Cardiac fibroblast (primary cell): Measurements from ENCODE around the gene AKAP9.

Experiments
- DNase-seq, 2 donors: peaks; one replicate each; pipeline versions ENCODE4 v3.0.0 to v3.0.0-alpha.2; 2010; ENCODE audit warnings: low read depth in 2 of 2
- H3K4me3 ChIP-seq, 2 donors: replicated peaks in 1 of 2; 1 replicate in 1 of 2; 2 replicates in 1 of 2; pipeline ENCODE4 v1.5.1; 2011; ENCODE audit warnings: low read depth in 2 of 2, low read length in 2 of 2, mild to moderate bottlenecking in 2 of 2, moderate library complexity in 1 of 2
- TF ChIP-seq, protein P1 (sequence below): IDR thresholded peaks from one replicate; pipeline ENCODE4 v1.5.1; 2011; ENCODE audit warnings: low read depth, mild to moderate bottlenecking, low read length, inconsistent platforms

The AKAP9 gene

DNA sequence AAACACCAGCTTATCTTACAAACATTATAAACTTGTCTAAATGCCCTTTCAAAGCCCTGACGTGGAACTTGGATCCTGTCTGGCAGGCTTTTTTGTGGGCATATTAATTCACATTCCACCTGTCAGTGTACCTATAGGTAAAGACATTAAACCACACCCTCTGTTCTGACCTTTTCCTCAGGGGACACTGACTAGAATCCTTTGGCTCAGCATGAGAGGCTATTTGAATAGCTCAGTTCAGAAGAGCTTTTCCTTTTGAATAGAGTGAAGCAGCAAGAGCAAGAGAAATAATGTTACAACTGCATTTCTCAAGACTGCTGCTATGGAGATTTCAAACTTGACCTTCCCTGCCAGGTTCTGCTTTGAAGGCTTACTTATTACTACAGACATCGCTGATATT is 116.7 kb downstream of the AKAP9 start:
- H3K4me3 ChIP-seq = no peak overlapping the region
- TF ChIP-seq, protein P1, sequence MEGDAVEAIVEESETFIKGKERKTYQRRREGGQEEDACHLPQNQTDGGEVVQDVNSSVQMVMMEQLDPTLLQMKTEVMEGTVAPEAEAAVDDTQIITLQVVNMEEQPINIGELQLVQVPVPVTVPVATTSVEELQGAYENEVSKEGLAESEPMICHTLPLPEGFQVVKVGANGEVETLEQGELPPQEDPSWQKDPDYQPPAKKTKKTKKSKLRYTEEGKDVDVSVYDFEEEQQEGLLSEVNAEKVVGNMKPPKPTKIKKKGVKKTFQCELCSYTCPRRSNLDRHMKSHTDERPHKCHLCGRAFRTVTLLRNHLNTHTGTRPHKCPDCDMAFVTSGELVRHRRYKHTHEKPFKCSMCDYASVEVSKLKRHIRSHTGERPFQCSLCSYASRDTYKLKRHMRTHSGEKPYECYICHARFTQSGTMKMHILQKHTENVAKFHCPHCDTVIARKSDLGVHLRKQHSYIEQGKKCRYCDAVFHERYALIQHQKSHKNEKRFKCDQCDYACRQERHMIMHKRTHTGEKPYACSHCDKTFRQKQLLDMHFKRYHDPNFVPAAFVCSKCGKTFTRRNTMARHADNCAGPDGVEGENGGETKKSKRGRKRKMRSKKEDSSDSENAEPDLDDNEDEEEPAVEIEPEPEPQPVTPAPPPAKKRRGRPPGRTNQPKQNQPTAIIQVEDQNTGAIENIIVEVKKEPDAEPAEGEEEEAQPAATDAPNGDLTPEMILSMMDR = no peak
- no peak for DNase-seq

DNA sequence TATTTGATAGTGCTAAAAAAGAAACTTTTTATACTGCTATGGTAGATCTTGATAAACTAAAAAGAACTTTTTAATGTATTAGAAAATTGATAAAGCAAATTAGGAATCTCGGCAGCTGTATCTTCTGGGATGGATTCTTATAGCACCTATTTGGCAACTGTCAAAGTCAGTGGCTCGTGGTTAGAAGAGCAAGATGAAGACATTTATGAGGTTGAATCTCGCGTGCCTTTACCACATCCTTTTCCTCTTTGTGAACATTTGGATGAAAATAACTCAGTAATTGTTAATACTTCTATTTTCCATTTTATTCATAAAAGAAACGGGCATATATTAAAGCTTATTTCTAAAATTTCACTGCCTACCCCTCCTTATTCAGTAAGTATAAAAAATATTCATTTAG is 117.4 kb downstream of the AKAP9 start:
- TF ChIP-seq, protein P1 = no peak
- DNase-seq = no peak
- H3K4me3 ChIP-seq = no peak overlapping the region

DNA sequence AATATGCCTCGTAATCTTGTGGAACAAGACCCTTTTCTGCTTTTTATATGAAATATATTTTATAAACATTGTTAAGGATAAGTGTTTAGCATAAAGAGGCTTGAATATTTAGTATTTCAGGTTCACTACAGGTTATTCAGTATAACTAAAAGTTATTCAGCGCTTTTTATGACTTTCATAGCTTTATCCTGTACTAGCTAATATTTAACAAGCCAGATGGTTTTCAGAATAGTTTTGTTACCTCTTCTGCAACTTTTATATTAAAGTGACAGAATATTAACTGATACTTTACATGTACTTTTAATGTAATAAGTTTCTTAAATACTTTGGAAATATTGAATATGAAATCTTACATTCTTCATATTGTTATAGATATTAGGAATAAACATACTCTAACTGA is 118.2 kb downstream of the AKAP9 start:
- TF ChIP-seq, protein P1 = no peak
- DNase-seq = no peak

DNA sequence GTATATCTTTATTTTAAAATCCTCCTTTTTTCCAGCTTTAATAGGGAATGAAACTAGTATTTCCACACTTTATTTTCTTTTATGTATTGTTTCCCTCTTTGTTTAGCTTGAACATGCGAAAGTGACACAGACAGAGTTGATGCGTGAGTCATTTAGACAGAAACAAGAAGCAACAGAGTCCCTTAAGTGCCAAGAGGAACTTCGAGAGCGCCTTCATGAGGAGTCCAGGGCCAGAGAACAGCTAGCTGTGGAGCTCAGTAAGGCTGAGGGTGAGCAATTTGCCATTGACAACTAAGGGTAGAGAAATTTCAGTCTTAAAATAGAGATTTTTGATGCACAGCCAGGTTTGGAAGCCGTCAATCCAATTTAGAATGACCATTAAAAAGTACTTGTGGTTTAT is 120.5 kb downstream of the AKAP9 start:
- no peak for DNase-seq
- TF ChIP-seq, protein P1 = no peak
- H3K4me3 ChIP-seq = no peak overlapping the region

More for the DNA sequence above, 118.2 kb downstream of the AKAP9 start:
- no peak overlapping the region for H3K4me3 ChIP-seq

DNA sequence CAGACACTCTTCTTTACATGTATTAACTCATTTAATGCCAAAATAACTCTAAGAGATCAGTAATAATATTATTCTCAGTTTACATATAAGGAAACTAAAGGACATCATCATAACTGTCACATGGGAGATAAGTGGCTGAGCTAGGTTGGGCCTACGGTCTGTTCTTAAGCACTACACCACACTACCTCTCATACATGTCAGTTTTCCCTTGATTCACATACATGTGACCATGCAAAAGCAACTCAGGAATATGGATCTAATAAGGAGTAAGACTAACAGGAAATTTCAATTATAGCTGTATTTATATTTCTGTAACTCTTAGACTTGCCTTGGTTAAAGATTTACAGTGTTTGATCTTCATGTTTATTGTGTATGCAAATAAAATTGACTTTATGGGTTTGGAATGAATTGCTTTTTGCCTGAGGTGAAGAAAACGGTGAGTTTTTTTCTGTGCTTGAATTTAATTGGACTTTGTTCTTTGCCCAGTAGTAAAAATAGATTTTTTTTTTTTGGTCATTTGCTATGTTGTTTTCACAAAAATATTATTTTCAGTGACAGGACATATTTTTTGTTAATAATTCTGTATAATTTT is 123.9 kb downstream of the AKAP9 start:
- no peak overlapping the region for H3K4me3 ChIP-seq
- TF ChIP-seq, protein P1 = no peak
- no peak for DNase-seq

GRCh38 chr7:92071032-92071431 is 130.4 kb downstream of the AKAP9 start:
- TF ChIP-seq, protein P1 = no peak
- H3K4me3 ChIP-seq = no peak overlapping the region
- no peak for DNase-seq

- H3K4me3 ChIP-seq = no peak overlapping the region
- DNase-seq = no peak
- TF ChIP-seq, protein P1 = no peak
Measured at GRCh38 chr7:92072121-92072520, 131.5 kb downstream of the AKAP9 start.
